C4-2B (cell line): ENCODE measurements around the gene ESYT2.

Source experiments
- H3K27ac ChIP-seq: fragments of 450-650 bp; 2 replicates; pipeline ENCODE4 v1.5.1; 2017
- ZFX ChIP-seq: fragments of 450-650 bp; IDR thresholded peaks from 2 replicates; pipeline ENCODE4 v1.6.1; 2017
- TF ChIP-seq, protein P1 (sequence below): fragments of 450-650 bp; conservative IDR thresholded peaks from 2 replicates; pipeline ENCODE4 v1.5.1; 2017; ENCODE audit warnings: mild to moderate bottlenecking

The ESYT2 gene

GRCh38 chr7:158724658-158725505 lies 104.4 kb downstream of the ESYT2 start:
- no peak overlapping the region for H3K27ac ChIP-seq
- TF ChIP-seq, protein P1, sequence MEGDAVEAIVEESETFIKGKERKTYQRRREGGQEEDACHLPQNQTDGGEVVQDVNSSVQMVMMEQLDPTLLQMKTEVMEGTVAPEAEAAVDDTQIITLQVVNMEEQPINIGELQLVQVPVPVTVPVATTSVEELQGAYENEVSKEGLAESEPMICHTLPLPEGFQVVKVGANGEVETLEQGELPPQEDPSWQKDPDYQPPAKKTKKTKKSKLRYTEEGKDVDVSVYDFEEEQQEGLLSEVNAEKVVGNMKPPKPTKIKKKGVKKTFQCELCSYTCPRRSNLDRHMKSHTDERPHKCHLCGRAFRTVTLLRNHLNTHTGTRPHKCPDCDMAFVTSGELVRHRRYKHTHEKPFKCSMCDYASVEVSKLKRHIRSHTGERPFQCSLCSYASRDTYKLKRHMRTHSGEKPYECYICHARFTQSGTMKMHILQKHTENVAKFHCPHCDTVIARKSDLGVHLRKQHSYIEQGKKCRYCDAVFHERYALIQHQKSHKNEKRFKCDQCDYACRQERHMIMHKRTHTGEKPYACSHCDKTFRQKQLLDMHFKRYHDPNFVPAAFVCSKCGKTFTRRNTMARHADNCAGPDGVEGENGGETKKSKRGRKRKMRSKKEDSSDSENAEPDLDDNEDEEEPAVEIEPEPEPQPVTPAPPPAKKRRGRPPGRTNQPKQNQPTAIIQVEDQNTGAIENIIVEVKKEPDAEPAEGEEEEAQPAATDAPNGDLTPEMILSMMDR = no peak
- no peak for TF ChIP-seq ZFX

GRCh38 chr7:158723714-158724385 lies 105.5 kb downstream of the ESYT2 start:
- no peak overlapping the region for H3K27ac ChIP-seq
- TF ChIP-seq, protein P1 = no peak
- no peak for TF ChIP-seq ZFX

DNA sequence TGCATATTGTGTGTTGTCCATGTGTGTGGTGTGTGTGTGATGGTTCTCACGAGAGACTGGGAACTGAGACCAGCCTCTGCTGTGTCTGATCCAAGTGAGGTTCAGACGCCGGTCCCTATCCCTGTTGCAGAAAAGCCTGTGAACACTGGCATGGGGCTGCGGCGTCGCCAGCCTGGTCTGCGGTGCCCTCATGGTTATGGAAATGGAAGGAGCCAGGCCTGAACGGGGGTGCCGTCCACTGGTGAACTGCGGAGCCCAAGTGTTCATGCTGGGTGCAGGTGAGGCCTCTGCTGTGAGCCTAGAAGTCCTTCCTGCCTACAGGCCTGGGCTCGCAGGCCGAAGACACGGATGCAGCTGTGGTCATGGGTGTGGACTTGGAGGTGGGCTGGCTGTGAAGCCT lies 106.0 kb downstream of the ESYT2 start:
- no peak overlapping the region for H3K27ac ChIP-seq
- TF ChIP-seq, protein P1 = no peak
- no peak for TF ChIP-seq ZFX

- TF ChIP-seq ZFX = no peak
- TF ChIP-seq, protein P1 = no peak
- no peak overlapping the region for H3K27ac ChIP-seq
Measured at GRCh38 chr7:158722574-158723237, 106.6 kb downstream of the ESYT2 start.

DNA sequence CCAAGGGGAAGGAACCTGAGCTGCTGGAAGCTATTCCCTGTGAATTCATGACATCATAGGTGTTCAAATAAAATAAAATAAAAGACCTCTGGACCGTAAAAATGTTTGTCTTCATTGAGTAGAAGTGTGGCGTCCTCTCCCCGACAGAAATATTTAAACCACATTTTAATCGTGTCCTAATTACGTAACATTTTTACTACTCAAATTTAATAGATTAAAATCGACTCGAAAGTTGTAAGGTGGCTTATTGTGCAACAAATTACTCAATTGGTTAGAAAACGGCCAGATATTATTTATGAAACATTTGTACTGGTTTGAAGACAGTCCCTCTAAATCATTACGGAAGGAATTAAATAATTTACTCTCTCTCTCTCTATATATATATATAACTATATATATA lies 109.2 kb downstream of the ESYT2 start:
- TF ChIP-seq, protein P1 = no peak
- no peak for TF ChIP-seq ZFX
- H3K27ac ChIP-seq = no peak overlapping the region

DNA sequence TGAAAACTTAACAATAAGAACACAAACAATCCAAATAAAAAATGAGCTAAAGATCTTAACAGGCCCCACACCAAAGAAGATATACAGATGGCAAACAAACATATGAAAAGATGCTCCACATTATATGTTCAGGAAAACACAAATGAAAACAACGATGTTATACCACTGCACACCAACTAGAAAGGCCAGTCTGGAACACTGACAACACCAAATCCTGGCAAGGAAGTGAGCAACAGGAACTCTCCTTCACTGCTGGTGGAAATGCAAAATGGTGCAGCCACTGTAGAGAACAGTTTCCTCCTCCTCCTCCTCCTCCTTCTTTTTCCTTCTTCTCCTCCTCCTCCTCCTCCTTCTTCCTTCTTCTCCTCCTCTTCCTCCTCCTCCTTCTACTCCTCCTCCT lies 112.5 kb downstream of the ESYT2 start:
- H3K27ac ChIP-seq = no peak overlapping the region
- TF ChIP-seq, protein P1 = no peak
- TF ChIP-seq ZFX = no peak

DNA sequence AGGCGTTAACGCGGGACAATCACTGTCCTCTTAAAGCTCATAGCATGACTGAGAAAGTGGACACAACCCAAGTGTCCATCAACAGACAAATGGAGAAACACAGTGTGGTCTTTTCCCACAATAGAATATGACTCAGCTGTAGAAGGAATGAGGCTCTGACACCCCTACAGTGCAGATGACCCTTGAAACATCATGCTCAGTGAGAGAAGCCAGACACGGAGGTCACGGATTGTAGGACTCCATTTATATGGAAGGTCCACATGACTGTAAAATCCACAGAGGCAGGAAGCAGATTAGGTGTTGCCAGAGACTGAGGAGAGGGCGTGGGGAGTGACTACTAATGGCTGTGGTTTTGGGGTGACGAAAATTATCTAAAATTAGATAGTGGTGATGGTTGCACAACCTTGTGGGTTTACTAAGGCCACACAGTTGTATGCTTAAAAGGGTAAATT lies 118.6 kb downstream of the ESYT2 start:
- no peak overlapping the region for H3K27ac ChIP-seq
- TF ChIP-seq, protein P1 = no peak
- no peak for TF ChIP-seq ZFX
